Activated CD8-positive, alpha-beta memory T cell treated with anti-CD3 and anti-CD28 coated beads, Interleukin-2, amount 50 U/mL, for 4 hours (primary cell): ENCODE measurements around the gene AMOTL1.

Experiments
- DNase-seq: peaks from one replicate; pipeline ENCODE4 v3.0.0-alpha.2; 2020

Gene AMOTL1

DNA sequence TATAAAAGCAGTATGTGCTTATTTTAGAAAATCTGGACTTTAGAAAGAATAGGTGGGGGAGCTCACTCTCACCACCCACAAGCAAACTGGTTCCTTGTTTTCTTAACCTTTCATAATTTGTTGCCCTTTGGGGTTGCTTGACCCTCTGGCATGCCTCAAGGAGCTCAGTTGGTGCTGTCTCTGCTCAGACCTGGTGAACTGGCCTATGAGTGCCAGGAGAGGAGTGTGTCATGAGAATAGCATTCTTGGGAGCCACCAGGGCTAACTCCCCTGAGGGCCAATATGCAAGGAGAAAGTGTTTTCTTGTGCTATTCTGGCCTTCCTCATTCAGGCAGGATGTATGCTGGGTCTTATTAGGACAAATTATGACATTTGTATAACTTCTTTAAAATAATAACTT lies 21.0 kb upstream of the AMOTL1 start:
- no peak for DNase-seq

DNA sequence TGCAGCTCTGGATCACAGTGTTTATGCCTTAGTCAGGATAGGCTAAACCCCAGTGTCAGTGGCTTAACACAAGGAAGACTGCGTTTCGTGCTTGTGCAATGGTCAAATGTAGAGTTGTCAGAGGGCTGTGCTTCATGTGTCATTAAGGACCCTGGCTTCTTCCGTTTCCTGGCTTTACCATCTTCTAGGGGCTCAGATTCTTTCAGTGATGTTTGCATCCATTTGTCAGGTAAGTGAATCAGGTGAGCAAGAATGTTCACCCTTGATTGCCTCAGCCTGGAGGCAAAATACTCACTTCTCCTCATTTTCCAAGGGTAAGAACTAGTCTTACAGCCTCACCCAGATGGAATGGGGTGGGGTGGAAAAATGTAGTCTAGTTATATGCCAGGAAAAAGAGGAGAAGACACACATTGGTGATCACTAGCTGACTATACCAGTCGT lies 20.5 kb upstream of the AMOTL1 start:
- DNase-seq, result no peak

DNA sequence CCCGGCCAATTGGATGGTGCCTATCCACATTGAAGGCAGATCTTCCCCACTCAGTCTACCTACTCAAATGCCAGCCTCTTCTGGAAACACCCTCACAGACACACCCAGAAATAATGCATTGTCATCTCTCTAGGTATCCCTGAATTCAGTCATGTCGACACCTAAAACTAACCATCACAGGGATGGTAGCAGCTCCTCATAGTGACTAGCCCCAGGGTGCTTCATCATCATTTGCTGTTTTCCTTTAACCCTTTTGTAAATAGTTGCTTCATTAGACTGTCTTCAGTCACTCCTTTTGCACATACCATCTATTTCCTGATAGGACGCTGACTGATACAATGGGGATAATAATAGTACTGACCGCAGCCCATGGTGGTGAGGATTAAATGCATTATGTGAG lies 18.8 kb upstream of the AMOTL1 start:
- DNase-seq, result no peak

DNA sequence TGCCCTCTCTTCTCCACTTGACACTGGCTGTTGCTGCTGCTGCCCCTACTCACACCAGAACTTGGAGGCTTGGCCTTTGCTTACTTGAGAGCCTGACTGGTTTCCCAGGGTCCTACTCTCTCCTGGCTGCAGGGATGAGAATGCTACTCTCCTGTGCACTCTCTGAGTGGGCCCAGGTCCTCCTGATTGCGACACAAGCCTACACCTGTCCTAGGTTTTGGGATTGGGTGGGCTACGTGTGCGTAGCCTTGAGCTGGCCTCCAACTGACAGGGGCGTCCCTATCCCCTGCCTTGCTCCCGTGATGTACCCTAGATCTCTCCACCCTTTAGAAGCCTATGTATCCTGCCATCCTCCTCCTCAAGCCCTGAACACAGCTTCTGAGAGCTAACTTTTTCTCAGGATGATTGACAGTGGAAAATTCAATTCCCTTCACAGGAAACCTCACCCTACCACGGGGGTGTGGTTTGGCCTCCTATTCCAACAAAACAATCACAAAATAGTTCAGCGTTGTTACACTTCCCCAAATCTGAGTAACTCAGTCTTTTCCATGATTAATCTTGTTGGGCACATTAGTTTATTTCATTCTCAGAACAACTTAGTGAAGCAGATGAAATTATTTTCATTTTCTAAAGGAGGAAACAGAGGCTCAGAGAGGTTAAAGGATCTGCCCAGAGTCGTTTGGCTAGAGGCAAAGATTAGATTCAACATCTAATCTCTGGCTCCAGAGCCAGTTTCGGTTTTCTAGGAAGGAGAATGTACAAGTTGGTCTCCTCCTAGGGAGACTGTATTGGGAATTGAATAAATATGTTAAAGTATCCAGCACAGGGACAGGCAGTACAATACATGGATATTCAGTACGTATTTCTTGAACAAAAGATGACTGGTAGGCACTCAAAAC lies 17.6 kb upstream of the AMOTL1 start:
- no peak for DNase-seq

DNA sequence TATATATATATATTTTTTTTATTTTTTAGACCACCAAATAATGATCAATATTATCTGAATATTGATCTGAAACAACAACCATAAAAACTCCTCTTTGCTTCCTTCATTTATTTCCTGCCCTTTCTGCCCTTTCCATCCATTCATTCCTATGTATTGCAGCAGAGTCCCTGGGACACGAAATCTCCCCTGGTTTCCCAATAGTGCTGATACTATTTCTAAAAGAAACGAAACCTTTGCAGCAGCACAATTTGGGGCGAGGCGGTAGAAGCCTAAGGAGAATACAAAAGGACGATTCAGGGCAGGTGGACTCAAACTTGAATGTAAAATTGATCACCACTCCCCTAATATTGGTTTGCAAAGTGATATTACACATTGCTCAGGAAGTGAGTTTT lies 16.9 kb upstream of the AMOTL1 start:
- DNase-seq, result no peak

DNA sequence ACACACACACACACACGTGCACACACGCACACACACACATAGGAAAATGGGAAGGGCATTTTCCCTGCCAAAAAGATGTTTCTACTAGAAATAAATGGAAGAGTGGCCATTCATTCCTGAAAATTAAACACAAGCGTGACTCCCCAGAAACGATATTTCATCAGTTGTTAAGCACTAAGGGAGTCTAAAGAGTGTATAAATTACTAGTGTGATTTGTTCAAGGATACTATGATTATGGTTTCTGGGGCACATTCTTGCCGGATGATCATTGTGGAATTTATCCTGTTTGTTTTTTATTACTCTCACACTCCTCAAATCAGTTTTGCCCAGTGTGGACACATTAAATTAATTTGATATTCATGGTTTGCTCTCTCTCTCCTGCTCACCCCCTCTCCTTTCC lies 16.4 kb upstream of the AMOTL1 start:
- no peak for DNase-seq

DNA sequence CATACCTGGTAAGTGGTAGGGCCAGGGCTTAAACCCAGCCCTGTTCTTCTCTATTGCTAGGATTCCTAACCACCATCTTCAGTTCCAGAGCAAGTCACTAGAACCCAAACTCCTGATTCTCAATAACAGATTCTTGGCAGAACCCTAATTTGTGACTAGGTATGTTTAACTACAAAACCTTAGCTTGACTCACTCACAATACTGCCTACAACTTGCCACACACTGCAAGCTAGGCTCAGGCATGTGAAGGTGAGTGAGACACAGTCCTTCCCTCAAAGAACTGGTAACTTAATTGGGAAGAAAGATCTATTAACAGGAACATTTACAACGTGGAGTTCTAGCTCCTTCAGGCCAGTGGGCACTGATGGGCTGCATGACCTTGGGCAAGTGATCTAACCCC lies 14.5 kb upstream of the AMOTL1 start:
- DNase-seq, result no peak

DNA sequence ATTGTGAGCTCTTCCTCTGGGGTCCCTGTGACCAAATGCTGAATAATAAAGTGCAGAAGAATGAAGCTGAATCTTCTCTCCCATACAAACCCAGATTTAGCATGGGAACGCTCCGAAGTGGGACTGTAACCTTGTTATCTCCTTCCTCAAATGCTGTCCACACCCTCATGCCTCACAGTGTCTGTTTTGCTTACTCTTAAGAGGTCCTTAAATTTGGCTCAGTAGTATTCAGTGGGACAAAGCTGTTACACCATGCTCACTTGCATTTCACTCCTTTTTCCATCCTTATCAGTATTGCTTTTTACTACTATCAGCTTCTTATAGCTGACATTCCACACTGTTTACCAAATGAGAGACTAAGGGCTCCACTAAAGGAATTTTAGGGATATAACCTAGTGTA lies 13.8 kb upstream of the AMOTL1 start:
- no peak for DNase-seq

DNA sequence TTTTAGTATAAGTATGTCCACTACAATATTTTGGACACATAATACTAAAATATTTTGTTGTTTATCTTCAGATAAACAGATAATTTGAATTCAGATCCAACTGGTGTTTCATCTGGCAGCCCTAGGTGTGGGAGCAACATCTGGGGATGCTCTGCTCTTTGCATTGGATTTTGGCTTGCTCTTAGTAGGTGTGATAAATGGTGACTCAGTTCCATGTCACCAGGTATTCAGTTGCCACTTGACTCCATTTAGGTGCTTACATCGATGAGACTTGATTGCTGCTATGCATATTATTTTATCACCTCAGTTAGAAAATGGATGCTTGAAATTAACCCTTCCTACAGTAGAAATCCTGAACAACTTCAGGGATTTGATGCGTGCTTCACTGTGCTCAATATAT lies 13.3 kb upstream of the AMOTL1 start:
- DNase-seq, result no peak

DNA sequence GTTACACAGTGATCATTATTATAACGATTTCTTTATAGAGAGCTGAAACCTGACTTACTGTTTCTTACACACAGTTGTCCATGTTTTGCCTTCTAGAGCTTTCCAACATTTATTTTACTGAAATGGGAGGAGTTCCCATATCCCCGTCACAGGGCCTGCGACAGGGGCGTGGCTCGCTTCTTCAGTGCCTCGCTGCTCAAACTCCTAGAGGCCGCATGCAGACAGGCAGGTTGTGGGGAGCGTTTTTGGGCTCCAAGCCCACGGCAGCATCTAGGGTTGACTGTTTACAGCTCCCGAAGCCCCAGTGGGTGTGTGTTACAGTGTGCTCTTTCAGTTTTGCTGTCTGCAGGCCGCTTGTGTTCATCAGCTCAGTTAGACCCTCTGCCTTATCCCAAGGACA lies 12.7 kb upstream of the AMOTL1 start:
- DNase-seq, result no peak

DNA sequence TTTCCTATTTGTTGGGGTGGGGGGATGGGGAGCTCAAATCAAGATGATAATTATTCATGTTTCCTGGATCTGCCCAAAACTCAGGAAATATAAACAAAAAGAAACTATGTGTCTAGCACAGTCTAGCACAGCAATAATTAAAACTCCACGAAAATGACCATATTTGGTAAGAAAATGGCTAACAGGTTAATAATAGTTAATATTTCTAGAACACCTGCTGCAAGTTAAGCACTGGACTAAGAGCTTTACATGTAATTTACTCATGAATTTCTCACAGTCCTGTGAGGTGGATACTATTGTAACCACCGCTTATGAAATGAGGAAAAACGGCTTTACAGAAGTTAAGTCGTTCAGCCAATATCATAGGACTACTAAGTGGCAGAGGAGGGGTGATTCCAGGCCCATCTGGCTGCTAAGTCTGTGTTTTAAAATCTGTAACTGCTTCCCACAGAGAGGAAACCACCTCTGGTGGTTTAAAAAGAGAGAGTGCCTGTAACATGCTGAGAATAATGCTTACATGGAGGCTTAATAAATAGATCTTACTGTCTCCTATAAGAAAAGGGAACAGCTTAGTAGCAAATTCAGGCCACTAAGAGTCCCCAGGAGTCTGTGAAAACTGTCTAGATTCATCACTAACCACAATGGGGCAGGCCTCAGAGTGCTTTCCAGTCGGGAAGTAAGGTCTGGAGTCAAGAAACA lies 11.0 kb upstream of the AMOTL1 start:
- DNase-seq, result no peak

DNA sequence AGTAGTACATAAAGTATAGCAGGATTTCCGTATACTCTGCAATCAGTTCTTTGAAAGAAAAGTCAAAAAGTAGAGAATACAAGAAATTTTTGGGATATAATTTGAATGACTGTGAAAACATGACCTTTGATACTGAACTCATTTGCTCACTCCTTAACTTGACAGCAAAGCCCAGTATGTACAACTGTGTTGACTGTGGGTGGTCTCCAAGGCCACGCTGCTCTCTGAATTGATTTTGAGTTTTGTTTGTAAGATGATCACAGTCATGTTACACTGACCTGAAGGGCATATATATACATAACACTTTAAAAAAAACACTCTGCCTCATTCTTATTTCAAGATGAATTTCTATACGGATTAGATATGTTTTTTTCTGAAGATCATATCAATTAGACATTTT lies 9.5 kb upstream of the AMOTL1 start:
- DNase-seq, result no peak

DNA sequence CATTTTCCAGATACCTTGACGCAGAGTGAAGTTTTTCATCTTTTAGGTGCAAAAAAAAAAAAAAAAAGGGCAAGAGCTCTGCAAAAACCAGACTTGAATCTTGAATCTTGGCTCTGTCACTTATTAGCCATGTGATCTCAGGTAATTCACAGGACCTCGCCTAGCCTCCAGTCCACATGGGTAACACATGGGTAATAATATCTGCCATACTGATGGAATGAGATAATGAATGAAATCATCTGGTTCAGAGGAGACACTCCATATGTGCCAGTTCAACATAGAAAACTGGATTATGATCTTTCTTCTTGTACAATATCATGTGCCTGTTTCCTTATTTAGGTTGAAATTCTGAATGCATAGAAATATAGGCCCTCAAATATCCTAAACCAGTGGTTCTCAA lies 8.6 kb upstream of the AMOTL1 start:
- DNase-seq, result no peak

DNA sequence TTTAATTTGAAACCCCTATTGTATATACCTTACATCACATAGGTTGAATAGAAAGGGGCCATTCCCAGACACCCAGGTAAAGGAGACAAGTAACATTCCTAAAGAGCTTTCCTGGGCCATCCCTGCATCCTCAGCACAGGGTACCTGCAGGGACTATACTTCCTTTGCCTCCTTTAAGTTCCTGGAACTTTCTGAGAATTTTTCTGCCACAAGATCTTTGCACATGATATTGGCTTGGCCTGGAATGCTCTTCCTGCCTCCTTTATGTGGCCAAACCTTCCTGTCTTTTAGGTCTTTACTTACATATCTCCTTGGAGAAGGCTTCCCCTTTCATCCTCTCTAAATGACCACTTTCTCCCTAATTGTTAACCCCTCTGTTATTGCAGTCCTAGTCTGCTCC lies 7.9 kb upstream of the AMOTL1 start:
- no peak for DNase-seq

DNA sequence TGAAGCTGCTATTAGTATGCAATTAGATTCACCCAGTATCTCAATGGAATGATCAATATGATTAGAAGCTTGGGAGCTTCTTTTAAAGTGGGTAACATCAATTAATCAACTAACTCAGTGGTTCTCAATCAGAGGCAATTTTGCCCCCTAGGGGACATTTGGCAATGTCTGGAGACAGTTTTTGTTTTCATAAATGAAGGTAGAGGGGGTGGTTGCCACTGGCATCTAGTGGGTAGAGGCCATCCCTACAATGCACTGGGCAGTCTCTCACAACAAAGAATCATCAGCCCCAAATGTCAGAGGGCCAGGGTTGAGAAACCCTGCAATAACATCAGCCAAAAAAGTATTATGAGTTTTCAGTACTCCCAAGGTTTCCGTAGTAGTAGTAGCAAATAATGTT lies 5.9 kb upstream of the AMOTL1 start:
- no peak for DNase-seq

DNA sequence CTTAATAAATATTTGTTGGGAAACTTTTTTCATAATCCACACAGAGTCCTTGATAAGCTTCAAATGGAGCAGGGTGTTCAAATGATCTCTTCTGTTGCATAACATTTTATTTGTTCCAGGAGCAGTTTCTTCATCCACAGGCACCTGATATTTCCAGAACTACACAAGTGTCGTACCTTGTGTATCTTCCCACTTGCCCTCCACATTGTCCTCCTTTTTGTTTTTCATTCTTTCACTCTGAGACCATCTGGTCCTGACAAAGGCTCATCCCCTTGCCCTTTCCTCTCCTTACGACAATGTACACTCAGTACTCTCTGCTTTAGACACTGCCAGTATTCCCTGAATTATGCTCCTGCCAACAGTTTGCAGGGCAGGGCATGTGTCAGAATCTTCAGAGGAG lies 5.2 kb upstream of the AMOTL1 start:
- DNase-seq, result no peak

DNA sequence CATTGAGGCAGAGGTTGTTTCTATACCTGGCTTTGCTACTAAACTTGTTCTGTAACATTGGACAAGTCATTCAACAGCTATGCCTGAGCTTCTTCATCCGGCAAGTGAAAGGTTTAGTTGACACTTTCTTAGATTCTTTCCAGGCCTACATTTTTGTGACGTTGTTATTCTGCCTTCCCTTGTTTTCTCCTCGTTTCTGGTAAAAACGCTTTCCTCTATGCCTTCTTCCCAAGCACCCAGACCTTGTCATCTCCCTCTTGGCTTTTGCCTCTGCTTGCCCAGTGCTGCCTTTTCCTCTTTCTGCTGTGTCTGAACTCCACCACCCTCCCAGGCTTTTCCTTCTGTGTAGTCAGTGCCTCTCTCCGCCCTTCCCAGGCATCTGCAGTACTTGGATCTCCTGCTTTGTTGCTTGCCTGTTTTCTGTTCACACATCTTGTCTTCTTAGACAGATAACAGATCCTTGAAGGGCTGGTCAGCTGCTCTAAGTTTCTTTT lies 1.4 kb upstream of the AMOTL1 start:
- DNase-seq, result no peak

DNA sequence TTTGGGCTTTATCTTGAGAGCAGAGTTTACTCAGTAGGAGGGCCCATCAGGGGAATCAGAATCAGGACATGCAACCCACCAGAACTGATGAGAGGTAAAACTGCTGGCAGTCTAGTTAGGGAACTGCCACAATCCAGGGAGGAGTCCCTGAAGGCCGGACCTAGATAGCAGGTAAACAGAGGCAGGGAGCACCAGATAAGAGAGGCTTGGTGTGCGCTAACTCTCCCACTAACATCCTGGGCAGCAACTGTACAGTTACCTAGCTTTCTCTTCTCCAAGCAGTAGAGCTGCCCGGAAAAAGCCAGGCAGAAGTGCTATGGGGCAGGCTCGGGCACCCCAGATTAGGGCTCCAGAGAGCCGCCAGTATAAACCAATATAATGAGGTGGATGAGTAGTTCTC lies 865 bp upstream of the AMOTL1 start:
- no peak for DNase-seq

DNA sequence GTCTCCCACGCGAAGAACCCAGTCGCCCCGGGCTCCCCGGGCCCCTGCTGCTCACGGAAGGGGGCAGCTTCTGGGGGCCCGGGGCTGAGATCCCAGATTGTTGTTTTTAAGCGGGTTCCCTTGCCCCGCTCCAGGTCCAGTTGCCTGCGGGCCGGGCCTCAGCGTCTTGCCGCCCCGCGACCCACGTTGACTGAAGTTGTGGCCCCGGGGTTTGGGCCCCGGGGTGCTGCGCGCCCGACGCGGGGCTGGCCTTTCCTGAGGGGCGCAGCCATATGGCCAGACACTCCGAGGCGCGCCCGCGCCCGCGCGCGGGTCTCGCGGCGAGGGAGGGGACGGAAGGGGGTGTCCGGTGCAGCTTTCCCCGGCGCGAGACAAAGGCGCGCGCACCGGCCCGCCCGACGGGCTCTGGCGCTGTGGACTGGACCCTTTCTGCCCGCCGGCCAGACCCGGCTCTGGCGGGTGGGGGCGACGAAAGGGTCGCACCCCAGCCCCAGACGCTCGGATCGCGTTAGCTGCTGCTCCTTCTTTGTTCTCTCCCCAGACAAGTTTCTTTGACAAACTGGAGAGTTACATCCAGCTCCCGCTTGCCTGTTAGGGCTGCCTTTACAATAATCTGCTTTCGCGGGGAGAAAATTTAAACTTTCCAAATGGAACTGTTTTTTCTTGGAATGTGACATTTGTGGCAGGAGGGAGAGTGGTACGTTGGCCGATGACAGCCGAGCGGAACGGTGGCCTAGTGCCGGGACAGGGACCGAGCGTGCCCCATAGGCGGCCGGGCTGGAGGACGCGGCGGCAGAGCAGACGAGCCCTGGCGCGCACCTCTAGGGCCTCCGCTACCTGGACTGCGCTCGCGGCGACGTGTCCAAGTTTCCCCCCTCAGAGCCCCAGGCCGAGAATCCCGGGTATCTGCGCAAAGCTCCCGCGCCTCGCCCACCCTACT lies 716 bp downstream of the AMOTL1 start:
- no peak for DNase-seq

DNA sequence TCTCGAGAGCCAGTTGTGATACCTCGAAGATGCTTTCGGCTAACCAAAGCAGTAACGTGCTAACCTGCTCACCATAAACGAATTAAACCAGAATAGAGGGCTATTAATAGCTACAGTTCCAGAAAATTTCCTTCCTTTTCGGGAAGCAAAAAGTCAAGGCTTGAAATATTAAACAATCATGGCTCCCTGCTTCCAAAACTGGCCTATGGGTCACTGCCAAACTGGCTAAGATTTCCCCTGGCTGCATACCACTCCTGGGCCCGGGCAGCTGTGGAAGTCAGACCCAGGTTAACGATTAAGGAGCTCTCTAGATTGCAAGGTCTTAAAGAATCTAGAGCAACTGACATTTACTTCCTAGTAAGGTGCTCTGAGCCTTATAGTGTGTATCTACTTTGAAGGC lies 1.7 kb downstream of the AMOTL1 start:
- no peak for DNase-seq

DNA sequence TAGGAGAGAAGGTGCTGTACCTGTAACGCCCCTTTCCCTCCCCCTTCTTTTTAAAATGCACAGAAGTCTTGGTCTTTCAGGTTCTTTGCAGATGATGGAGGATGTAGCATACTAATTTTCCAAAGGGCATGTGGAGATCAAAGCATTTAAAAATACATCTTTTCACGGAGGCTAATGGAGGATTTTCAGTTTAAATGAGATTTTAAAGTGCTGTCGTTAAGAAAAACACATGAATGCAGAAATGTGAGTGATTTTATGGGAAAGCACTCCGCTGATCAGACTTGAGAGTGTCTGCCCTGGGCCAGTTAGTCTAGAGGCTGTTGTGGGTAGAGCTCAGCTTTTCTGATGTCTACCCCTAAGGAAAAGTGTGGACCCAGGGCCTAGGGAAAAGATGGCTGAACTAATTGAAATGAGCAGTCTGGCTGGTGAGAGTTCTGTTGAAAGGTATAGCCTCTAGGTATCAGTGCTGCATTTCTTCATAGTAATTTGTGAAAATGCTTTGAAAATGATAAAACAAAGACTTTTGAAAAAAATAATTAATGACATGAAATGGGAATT lies 2.5 kb downstream of the AMOTL1 start:
- no peak for DNase-seq

DNA sequence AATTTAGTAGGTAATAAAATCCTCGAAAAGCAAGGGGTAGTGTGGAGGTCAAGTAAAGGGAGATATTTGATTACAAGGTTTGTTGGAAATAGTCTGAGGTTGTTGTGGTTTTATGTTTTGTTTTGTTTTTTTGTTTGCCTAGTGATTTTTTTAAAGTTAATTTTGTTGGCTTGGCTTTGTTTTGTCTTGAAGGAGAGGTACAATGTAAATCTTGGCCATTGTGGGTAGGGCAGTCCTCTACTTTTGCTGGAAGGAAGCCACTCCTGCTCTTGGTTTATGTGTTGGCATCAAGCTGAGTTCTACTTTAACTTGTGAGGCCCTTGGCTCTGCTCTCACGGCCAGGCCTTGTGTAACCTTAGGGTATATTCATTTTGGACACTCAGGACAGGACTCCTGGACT lies 3.2 kb downstream of the AMOTL1 start:
- no peak for DNase-seq

DNA sequence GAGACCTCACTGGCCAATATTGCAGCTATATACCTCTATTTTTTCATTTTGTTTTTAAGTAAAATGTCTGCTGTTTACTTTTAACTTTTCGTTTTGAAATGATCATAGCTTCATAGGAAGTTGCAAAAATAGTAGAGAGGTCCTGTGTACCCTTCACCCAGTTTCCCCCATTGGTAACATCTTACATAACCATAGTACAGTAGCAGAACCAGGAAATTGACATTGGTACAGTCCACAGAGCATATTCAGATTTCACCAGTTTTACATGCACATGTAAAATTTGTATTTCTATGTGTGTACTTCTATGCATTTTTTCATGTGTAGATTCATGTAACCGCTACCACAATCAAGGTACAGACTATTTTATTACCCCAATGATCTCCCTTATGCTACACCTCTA lies 3.8 kb downstream of the AMOTL1 start:
- no peak for DNase-seq
